Ishikawa (cell line): ENCODE measurements around the gene DNAJC18.

ENCODE experiments used
- CEBPB ChIP-seq: IDR thresholded peaks from 2 replicates; pipeline ENCODE4 v1.6.1; 2012
- CREB1 ChIP-seq: IDR thresholded peaks from 2 replicates; pipeline ENCODE4 v1.6.1; 2012; ENCODE audit warnings: low read depth
- EGR1 ChIP-seq: IDR thresholded peaks from 2 replicates; pipeline ENCODE4 v1.6.1; 2012
- EP300 ChIP-seq: IDR thresholded peaks from 2 replicates; pipeline ENCODE4 v1.6.1; 2012; ENCODE audit warnings: borderline replicate concordance
- FOXM1 ChIP-seq: IDR thresholded peaks from 2 replicates; pipeline ENCODE4 v1.6.1; 2012; ENCODE audit warnings: low read depth, borderline replicate concordance
- MAX ChIP-seq: IDR thresholded peaks from 2 replicates; pipeline ENCODE4 v1.6.1; 2012
- NFIC ChIP-seq: IDR thresholded peaks from 2 replicates; pipeline ENCODE4 v1.6.1; 2012
- RAD21 ChIP-seq: IDR thresholded peaks from 2 replicates; pipeline ENCODE4 v1.6.1; 2012; ENCODE audit warnings: low read depth
- REST ChIP-seq: IDR thresholded peaks from 2 replicates; pipeline ENCODE4 v1.6.1; 2012; ENCODE audit warnings: low read depth, mild to moderate bottlenecking
- TCF12 ChIP-seq: IDR thresholded peaks from 2 replicates; pipeline ENCODE4 v1.6.1; 2012; ENCODE audit warnings: low read depth
- TEAD4 ChIP-seq: IDR thresholded peaks from 2 replicates; pipeline ENCODE4 v1.6.1; 2012
- YY1 ChIP-seq: IDR thresholded peaks from 2 replicates; pipeline ENCODE4 v1.6.1; 2012; ENCODE audit warnings: low read depth

- TF ChIP-seq FOXM1: no peak
- no peak for TF ChIP-seq EP300
- TF ChIP-seq TEAD4: peak; percentile 41; the same call in 1 of the 2 replicates
- TF ChIP-seq EGR1: no peak
- TF ChIP-seq MAX: no peak
- TF ChIP-seq REST: no peak
- no peak for TF ChIP-seq YY1
- 0 out of 2 replicates have a peak, but pooled peaks have one; percentile 15 for TF ChIP-seq NFIC
- TF ChIP-seq CEBPB: no peak
- no peak for TF ChIP-seq CREB1
- TF ChIP-seq RAD21: no peak
- TF ChIP-seq TCF12: peak; percentile 33; the same call in 1 of the 2 replicates
Measured at GRCh38 chr5:139462586-139463276, 23.4 kb upstream of the DNAJC18 start, which contains the start of gene ECSCR.
